NCI-H345 (cell line): ENCODE data around the gene LDB2.
"Not testable (repeated sequence)": the region's sequence is repeated elsewhere in the genome, so short reads cannot be mapped to it uniquely, and the experiment has no call there.

ENCODE experiments used
- DNase-seq: peaks from one replicate; lab custom pipeline; 2025; lab: John Stamatoyannopoulos, UW

The LDB2 gene

DNA sequence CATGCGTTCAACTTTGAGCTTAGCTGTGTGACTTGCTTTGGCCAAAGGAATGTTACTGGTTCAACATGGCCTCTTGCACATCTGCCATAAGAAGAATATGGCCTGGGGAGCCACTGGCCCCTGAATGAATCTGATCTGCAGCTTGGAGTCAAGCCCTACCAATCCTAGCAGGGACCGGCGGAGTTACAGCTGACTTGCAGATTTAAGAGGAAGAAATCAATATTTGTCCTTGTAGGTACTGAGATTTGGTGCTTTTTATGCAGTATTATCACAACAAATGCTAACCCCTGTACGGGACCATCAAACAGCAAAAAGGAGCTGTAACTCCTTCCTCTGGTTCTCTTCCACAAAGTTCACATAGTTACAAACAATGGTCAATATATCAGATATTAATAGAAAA is 252.0 kb downstream of the LDB2 start:
- DNase-seq = no peak

DNA sequence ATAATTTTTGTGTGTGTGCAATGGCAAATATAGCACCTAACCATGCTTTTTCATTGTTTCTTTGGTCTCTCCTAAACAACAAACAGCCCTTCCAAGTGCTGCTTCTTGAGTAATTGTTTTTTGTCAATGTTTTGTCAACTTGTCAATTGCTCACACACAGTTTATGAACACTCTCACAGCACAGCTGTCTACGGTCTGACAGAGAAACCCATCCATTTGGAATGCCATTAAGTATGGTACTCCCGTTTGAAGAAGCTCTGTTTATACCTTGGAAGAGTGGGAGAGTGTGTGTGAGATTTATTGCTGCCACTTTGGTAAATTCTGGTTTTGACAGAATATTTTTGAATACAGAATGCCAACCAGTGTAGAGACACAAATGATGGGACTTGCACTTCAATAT is 254.6 kb downstream of the LDB2 start:
- DNase-seq = no peak

- no peak for DNase-seq
Observed at GRCh38 chr4:16642897-16643296, 255.5 kb downstream of the LDB2 start.

DNA sequence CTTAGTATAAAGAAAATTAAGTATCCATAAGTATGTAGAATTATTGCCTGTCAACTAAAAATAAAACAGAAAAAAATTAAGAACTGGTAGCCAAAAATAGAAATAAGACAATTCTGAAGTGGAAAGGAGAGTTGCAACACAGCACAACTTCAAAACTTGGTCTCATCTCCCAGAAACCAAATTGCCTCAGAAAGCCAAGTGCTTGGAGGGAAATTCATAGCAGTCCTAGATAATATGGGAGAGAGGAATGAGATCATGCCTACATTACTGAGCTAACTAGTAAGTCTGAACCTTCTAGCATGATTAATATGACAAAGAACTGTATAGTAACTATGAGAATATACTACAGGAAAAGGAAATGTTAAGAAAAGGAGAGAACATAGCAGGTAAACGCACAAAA is 256.5 kb downstream of the LDB2 start:
- no peak for DNase-seq

GRCh38 chr4:16636912-16637630 is 261.4 kb downstream of the LDB2 start:
- DNase-seq = no peak

DNA sequence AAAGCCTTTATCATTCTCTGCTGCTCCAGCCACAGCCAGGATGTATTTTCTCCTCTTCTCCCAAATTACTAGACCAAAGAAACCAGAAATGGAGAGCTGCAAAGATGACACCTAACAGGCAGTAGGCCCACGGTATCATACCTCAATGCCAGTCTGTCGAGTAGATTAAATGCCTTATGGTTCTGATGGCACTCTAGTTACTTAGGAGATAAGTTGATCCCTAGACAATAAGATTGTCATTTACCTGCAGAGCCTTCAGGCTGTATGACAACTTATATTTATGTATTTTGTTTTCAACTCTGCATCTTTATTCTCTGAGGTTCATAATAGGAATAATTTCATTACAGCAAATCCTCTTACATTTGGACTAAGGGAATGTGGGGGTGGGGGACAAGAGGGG is 262.1 kb downstream of the LDB2 start:
- no peak for DNase-seq

GRCh38 chr4:16629274-16629673 is 269.2 kb downstream of the LDB2 start:
- DNase-seq = not testable (repeated sequence)

GRCh38 chr4:16628835-16629234 is 269.6 kb downstream of the LDB2 start:
- not testable (repeated sequence) for DNase-seq

GRCh38 chr4:16627999-16628398 is 270.4 kb downstream of the LDB2 start:
- no peak for DNase-seq

GRCh38 chr4:16626945-16627344 is 271.5 kb downstream of the LDB2 start:
- no peak for DNase-seq

DNA sequence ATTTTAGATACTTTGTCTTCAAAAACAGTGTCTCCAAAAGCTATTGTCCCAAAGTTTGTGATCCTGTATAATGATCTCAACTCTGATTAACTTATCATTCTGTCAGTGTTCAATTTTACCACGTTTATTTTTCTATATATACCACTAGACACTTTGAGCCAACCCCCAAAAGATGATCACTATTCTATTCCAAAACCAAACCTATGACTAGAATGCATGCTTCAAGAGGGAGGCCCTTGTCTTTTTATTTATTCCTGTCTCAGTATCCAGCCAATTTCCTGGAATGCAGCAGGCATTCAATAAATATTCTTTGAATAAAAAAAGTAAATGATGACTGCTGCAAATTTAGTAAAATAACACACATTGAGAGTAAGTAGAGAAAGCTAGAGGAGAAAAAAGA is 275.6 kb downstream of the LDB2 start:
- no peak for DNase-seq

DNA sequence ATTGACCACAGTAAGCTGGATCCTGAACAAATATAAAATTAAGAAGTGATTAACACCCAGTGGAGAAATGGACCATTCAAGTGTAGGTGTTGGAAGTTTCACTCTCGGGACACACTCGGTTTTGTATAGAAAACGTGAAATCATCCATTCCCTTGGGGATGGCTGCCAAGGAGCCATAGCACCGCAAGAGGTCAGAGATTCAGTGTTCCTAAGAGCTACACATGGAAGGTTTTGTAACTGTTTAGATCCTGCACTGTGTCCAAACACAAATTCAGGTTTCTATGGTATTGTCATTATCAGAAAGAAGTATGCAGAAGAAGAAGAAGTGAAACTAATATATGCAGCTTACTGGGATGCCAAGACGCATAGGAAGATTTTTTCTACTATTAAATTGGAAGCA is 281.0 kb downstream of the LDB2 start:
- DNase-seq = no peak

DNA sequence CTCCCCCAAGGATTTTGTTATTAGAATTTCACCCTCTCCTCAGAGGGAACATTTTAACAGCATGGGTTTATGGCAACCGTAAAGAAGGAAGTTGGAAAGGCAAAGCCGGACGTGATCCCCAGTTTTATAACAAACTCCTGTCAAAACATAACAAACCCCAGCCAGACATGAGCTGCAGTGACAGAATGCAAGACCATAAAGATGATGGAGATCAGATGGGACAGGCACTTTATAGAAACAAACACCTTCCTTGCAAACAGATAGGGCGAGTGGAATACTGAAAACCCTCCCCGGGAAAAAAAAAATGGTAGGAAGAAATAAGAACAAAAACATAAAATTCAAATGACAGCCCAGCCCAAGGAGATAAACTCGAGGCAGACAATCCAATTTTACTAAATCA is 281.4 kb downstream of the LDB2 start:
- no peak for DNase-seq

- no peak for DNase-seq
Observed at GRCh38 chr4:16609170-16609758, 289.2 kb downstream of the LDB2 start.

DNA sequence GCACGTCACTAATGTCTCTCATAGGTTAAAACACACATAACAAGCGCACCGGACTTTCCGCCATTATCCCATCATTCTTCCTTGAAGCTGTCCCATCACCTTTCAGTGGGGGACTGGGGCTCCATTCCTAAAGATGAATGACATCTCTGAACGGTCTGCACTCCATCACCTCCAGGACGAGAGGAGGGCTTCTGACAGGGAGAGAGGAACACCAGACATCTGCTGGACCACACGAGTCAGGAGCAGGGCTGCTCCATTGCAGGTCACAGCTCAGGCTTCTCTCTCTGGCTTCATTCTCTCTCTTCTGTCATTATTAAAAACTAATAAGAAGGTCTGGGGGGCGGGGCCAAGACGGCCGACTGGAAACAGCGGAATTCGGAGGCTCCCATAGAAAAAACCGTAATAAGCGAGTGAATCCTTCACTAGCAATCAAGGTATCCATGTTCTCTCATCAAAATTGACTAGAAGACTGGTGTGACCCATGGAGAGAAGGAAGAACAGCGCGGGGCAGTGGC is 289.8 kb downstream of the LDB2 start:
- no peak for DNase-seq

DNA sequence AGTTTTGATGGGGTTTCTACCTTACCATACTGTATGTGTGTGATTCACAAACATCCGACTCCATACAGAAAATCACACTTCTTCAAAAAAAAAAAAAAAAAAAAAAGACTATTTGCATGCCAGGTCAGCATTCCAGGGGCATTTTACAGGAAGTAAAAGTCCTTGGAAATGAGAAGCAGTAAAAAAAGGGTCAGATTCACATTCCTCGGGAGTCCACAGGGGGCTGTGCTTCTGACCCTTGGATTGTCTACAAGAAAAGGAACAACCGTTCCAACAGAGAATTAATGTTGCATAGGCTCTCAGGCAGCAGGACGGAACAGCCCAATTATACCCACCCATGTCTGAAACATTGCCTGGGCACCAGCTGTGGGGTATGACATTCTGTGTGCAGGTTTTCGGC is 290.3 kb downstream of the LDB2 start:
- no peak for DNase-seq

DNA sequence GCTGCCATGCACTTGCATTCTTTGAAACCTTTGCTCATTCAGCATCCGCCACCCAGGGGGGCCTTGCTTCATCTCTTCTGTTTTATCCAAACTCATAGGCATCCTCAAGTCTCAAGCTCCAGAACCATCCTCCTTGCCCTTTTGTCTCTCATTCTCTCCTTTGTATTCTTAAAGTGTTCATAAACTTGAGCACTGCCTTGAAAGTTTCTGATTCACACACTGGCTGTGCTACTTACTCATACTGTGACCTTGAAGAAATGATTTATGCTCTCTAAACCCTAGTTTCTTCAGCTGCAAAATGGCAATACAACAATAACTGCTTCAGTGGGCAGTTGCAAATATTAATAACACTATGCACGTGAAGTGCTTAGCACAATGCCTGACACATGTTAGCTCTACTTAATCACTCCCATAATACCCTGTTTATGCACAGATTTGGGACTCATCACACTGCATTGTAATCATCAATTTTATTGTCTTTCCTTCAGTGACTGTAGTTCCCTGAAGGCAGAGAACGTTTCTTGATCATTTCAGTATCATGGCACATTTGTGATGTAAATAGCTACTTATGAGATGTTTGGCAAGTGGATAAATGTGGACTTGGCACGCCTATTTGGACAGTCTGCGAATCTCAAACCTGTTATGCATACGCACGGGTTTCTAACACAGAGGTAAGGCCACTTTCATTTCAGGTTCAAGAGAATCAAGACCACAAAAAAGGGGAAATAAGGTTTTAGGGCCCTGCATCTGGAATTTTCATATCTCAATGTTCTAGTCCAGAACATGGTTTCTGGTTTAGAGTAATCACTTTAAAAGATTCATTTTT is 291.0 kb downstream of the LDB2 start:
- no peak for DNase-seq

- no peak for DNase-seq
Observed at GRCh38 chr4:16606691-16607090, 291.8 kb downstream of the LDB2 start.

DNA sequence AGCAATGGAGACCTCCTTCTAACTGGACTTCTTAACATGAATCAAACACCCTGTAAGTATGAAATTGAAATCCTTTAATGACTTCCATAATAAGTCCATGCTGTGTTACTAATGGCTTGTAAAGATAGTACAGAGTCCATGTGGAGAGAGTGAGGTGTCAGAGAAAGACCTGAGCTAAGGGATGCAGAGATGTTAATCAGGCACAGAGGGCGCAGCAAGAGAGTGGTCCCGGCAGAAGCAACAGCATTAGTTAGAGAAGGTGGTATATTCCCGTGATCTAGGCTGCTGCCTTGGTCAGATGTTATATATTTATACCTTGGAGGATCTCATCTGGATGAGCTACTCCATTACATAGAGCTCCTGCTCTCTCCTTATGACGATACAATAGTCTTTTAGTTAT is 295.3 kb downstream of the LDB2 start:
- DNase-seq = no peak

- no peak for DNase-seq
Observed at GRCh38 chr4:16598597-16599206, 299.7 kb downstream of the LDB2 start.

- DNase-seq = no peak
Observed at GRCh38 chr4:16597845-16598596, 300.4 kb downstream of the LDB2 start.

GRCh38 chr4:16597443-16597842 is 301.0 kb downstream of the LDB2 start:
- no peak for DNase-seq
